K562 (cell line): ENCODE measurements around the gene MRPL40. TPM values are rescaled to one million over a fixed set of nuclear protein-coding genes. Genes with fewer than 3 reads are reported as not detected.

Experiments used
- ATF6 ChIP-seq: sonication (generic); formaldehyde crosslinking; IDR thresholded peaks from 2 replicates; pipeline ENCODE4 v1.4.0; 2020; ENCODE audit warnings: mild to moderate bottlenecking, missing genetic modification reagents
- ATF7 ChIP-seq: fragments of 450-650 bp; IDR thresholded peaks from 2 replicates; pipeline ENCODE4 v1.7.1; 2014; ENCODE audit warnings: mild to moderate bottlenecking, moderate library complexity
- BRD9 ChIP-seq: fragments of 450-650 bp; IDR thresholded peaks from 2 replicates; pipeline ENCODE4 v1.6.1; 2018; ENCODE audit warnings: low read depth; ENCODE audit not compliant: partially characterized antibody
- BRF2 ChIP-seq: IDR thresholded peaks from 3 replicates; pipeline ENCODE4 v1.6.1; 2011; ENCODE audit warnings: borderline replicate concordance, mild to moderate bottlenecking; ENCODE audit not compliant: insufficient read length, insufficient read depth
- CHD4 ChIP-seq: fragments of 200-600 bp; sonication (generic); IDR thresholded peaks from 3 replicates; pipeline ENCODE4 v1.6.1; 2012; ENCODE audit warnings: low read depth, mild to moderate bottlenecking, mixed read lengths, low read length, inconsistent platforms; ENCODE audit not compliant: insufficient read depth, insufficient replicate concordance, poor library complexity, severe bottlenecking
- EWSR1 ChIP-seq: fragments of 450-650 bp; IDR thresholded peaks from 2 replicates; pipeline ENCODE4 v1.6.1; 2018; ENCODE audit warnings: borderline replicate concordance, mild to moderate bottlenecking, low read depth, moderate library complexity; ENCODE audit not compliant: partially characterized antibody
- HDAC3 ChIP-seq: fragments of 450-650 bp; IDR thresholded peaks from 2 replicates; pipeline ENCODE4 v1.6.1; 2018; ENCODE audit warnings: borderline replicate concordance, mild to moderate bottlenecking, moderate library complexity; ENCODE audit not compliant: partially characterized antibody
- HMG20B ChIP-seq: fragments of 250-450 bp; sonication (Bioruptor Pico); IDR thresholded peaks from 2 replicates; pipeline ENCODE4 v1.5.0; 2021; ENCODE audit warnings: mild to moderate bottlenecking
- MCM3 ChIP-seq: fragments of 450-650 bp; IDR thresholded peaks from 2 replicates; pipeline ENCODE4 v1.6.1; 2016
- NR1H2 ChIP-seq: sonication (generic); formaldehyde crosslinking; IDR thresholded peaks from 2 replicates; pipeline ENCODE4 v1.4.0; 2020; ENCODE audit warnings: mild to moderate bottlenecking, missing genetic modification reagents
- PRPF4 ChIP-seq: fragments of 200-400 bp; formaldehyde crosslinking; IDR thresholded peaks from one replicate; pipeline ENCODE4 v1.6.1; 2017; ENCODE audit warnings: low read length, low read depth, mild to moderate bottlenecking; ENCODE audit not compliant: insufficient read depth, poor library complexity, severe bottlenecking
- RBM25 ChIP-seq: fragments of 200-400 bp; formaldehyde crosslinking; IDR thresholded peaks from 2 replicates; pipeline ENCODE4 v1.6.1; 2018; ENCODE audit warnings: low read length, low read depth, moderate library complexity; ENCODE audit not compliant: severe bottlenecking
- RNF219 ChIP-seq: fragments of 250-450 bp; sonication (Bioruptor Pico); IDR thresholded peaks from 2 replicates; pipeline ENCODE4 v1.5.0; 2022; ENCODE audit warnings: mild to moderate bottlenecking
- SIRT6 ChIP-seq: IDR thresholded peaks from one replicate; pipeline ENCODE4 v1.6.1; 2012; ENCODE audit warnings: low read depth, mild to moderate bottlenecking, control low read depth, inconsistent platforms, low read length, moderate library complexity
- SNIP1 ChIP-seq: fragments of 450-650 bp; IDR thresholded peaks from 2 replicates; pipeline ENCODE4 v1.7.1; 2017; ENCODE audit warnings: low read depth, mild to moderate bottlenecking
- SRSF3 ChIP-seq: fragments of 200-400 bp; formaldehyde crosslinking; IDR thresholded peaks from 2 replicates; pipeline ENCODE4 v1.6.1; 2016; ENCODE audit warnings: mild to moderate bottlenecking, low read length, moderate library complexity; ENCODE audit not compliant: insufficient read depth
- U2AF1 ChIP-seq: fragments of 200-400 bp; formaldehyde crosslinking; optimal IDR thresholded peaks from 2 replicates; pipeline ENCODE3; 2017; ENCODE audit warnings: mild to moderate bottlenecking, low read depth, low read length, moderate library complexity
- ZC3H4 ChIP-seq: sonication (generic); formaldehyde crosslinking; IDR thresholded peaks from 2 replicates; pipeline ENCODE4 v1.9.0; 2021; ENCODE audit warnings: missing genetic modification reagents, borderline replicate concordance
- ZNF24 ChIP-seq: fragments of 450-650 bp; IDR thresholded peaks from 2 replicates; pipeline ENCODE4 v1.6.1; 2016
- ZSCAN32 ChIP-seq: fragments of 450-650 bp; formaldehyde crosslinking; IDR thresholded peaks from 2 replicates; pipeline ENCODE4 v1.4.0; 2020; ENCODE audit warnings: mild to moderate bottlenecking, moderate library complexity
- ZZZ3 ChIP-seq: fragments of 450-650 bp; IDR thresholded peaks from 2 replicates; pipeline ENCODE4 v1.6.1; 2016; ENCODE audit warnings: antibody characterized with exemption, mild to moderate bottlenecking, moderate library complexity
- polyA plus RNA-seq, 8 experiments: library from polyadenylated mRNA; depleted of rRNA in 4 of 8; stranded (reverse) in 5 of 8; unstranded in 3 of 8; fragments of >200 nt; fragmentation: Nextera tagmentation in 2 of 8; fragmentation: Illumina TruSeq in 1 of 8; extraction: Ambion mirVana in 2 of 8; extraction: Trizol in 1 of 8; gene quantifications; 2 replicates each; pipeline versions ENCODE4 v1.2.1 to v1.2.3, GENCODE V29; 2011 to 2014; ENCODE audit warnings: inconsistent platforms in 1 of 8, missing spikeins in 1 of 8
- total RNA-seq, 7 experiments: library from RNA; depleted of rRNA in 6 of 7; stranded (reverse); fragments of >200 nt in 6 of 7; fragmentation: Illumina TruSeq in 2 of 7; extraction: Trizol in 2 of 7; gene quantifications; 2 replicates each; pipeline versions ENCODE4 v1.2.1 to v1.2.3, GENCODE V29; 2011 to 2021; ENCODE audit warnings: low replicate concordance in 1 of 7

The MRPL40 gene
- total and polyA plus RNA-seq, 9 of the 15 experiments (the other 6 are each of a cell fraction or from before 2014, with no cell fraction given), result 132 to 652 (median 208) TPM

GRCh38 chr22:19447330-19448075 is 15.2 kb downstream of the MRPL40 start, which contains the start of gene C22orf39 (continued):
- peak; percentile 95 for TF ChIP-seq ATF7
- TF ChIP-seq SNIP1, result no peak
- peak; percentile 96 for TF ChIP-seq U2AF1
- no peak for TF ChIP-seq MCM3
- no peak for TF ChIP-seq PRPF4
- no peak for TF ChIP-seq ATF6 (CRISPR knock-in tag)
- no peak for TF ChIP-seq NR1H2 (CRISPR knock-in tag)
- peak; percentile 12; the same call in 1 of the 2 replicates for TF ChIP-seq ZSCAN32
- no peak for TF ChIP-seq ZC3H4 (CRISPR knock-in tag)
- no peak for TF ChIP-seq RNF219 (CRISPR knock-in tag)
- 0 out of 2 replicates have a peak, but pooled peaks have one; percentile 72 for TF ChIP-seq SRSF3
- TF ChIP-seq RBM25, result peak; percentile 100
- TF ChIP-seq BRD9, result no peak
- peak; percentile 77 for TF ChIP-seq SIRT6
- TF ChIP-seq EWSR1, result no peak
- no peak for TF ChIP-seq HDAC3
- no peak for TF ChIP-seq HMG20B (CRISPR knock-in tag)
- TF ChIP-seq ZZZ3, result no peak
- TF ChIP-seq ZNF24, result peak; percentile 84; the same call in 1 of the 2 replicates
- TF ChIP-seq BRF2, result no peak
- peak; percentile 68 for TF ChIP-seq CHD4
